GM13977 (cell line): Measurements from ENCODE around the gene MTX2.

ENCODE experiments used
- DNase-seq: peaks from one replicate; pipeline ENCODE4 v3.0.0; 2012; ENCODE audit warnings: low spot score
- in situ Hi-C: fragments of 300-500 bp; cut with MboI; formaldehyde crosslinking; loops from one replicate; pipeline ENCODE4 v1.12.0; 2022; ENCODE audit warnings: low sequenced_read_pairs, low pct_unique_long_range_greater_than_20kb, mixed read lengths, inconsistent platforms; ENCODE audit not compliant: unreplicated experiment
- TF ChIP-seq, protein P1 (sequence below): IDR thresholded peaks from 2 replicates; pipeline ENCODE4 v1.5.1; 2012; ENCODE audit warnings: mild to moderate bottlenecking, control low read depth; ENCODE audit not compliant: insufficient read depth; ENCODE audit errors: extremely low read depth, missing control alignments

Gene MTX2

GRCh38 chr2:176284461-176285049 lies 15.3 kb downstream of the MTX2 start:
- in situ Hi-C loops, result no loop called here
- DNase-seq, result no peak

GRCh38 chr2:176285321-176285720 lies 16.1 kb downstream of the MTX2 start:
- in situ Hi-C loops, result no loop called here
- TF ChIP-seq, protein P1, sequence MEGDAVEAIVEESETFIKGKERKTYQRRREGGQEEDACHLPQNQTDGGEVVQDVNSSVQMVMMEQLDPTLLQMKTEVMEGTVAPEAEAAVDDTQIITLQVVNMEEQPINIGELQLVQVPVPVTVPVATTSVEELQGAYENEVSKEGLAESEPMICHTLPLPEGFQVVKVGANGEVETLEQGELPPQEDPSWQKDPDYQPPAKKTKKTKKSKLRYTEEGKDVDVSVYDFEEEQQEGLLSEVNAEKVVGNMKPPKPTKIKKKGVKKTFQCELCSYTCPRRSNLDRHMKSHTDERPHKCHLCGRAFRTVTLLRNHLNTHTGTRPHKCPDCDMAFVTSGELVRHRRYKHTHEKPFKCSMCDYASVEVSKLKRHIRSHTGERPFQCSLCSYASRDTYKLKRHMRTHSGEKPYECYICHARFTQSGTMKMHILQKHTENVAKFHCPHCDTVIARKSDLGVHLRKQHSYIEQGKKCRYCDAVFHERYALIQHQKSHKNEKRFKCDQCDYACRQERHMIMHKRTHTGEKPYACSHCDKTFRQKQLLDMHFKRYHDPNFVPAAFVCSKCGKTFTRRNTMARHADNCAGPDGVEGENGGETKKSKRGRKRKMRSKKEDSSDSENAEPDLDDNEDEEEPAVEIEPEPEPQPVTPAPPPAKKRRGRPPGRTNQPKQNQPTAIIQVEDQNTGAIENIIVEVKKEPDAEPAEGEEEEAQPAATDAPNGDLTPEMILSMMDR, result no peak
- no peak for DNase-seq

More at GRCh38 chr2:176284461-176285049, 15.3 kb downstream of the MTX2 start:
- TF ChIP-seq, protein P1, result no peak

DNA sequence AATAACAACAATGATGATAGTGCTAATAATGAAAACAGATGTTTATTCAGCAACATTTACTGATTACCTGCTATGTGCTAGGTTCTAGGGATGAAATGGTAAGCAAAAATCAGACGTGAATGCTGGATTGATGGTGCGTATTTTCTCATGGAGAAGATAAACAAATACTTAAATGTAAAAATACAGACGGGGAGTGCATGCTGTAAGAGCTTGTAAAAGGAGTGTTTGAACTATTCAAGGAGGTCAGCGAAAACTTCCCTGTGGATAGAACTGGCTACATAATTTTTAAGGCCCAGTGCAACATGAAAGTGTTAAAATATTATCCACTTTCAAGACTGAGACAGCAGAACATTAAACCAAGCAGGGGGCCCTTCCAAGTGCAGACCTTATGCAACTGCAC lies 22.1 kb downstream of the MTX2 start:
- in situ Hi-C loops, result no loop called here
- TF ChIP-seq, protein P1, result no peak
- DNase-seq, result no peak

DNA sequence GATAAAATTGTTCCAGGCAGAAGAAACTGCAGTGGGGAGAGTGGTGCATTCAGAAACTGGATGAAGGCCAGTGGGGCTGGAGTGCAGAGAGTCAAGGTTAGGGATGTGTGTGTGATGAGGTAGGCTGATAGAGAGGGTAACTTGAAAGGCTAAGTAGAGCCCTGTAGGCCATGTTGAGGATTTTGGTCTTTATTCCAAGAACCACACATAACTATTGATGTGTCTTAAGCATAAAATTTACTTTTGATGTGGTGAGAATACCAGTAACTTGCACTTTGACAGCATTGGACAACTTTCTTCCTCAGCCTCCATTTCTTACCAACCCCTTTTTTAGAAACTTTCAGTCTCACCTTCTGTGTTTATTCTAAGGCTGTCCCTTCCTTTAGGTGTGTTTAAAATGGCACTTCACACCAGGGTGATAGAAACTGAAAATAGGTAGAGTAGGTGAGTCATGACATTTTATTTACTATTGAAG lies 22.6 kb downstream of the MTX2 start:
- in situ Hi-C loops, result no loop called here
- TF ChIP-seq, protein P1, result no peak
- no peak for DNase-seq

DNA sequence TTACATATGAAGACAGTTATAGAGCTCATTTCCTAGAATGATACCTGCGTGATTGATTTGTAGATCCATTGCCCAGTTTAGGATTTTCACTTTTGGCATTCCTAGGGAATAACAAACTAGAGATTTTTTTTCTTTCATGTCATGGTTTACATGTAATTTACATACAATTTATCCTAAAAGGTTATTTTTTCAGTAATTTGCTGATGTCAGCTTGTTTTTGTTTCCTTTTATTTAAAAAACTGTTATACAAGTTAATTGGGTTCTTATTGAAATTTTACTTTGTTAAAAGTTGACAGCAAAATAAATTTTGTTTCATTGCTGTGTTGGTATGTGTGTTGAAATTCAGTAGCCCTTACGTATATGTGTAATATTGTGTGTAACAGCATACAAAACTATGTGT lies 23.4 kb downstream of the MTX2 start:
- in situ Hi-C loops, result no loop called here
- DNase-seq, result no peak
- TF ChIP-seq, protein P1, result no peak

DNA sequence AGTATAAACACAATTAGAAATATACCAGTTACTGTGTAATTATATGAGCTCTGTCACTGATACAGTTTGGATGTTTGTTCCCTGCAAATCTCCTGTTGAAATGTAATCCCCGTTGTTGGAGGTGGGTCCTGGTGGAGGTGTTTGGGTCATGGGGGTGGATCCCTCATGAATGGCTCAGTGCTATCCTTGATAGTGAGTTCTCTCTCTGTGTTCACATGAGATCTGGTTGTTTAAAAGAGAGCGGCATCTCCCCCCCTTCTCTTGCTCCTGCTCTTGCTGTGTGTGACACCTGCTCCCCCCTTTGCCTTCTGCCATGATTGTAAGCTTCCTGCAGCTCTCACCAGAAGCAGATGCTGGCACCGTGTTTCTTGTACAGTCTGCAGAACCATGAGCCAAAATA lies 24.1 kb downstream of the MTX2 start:
- TF ChIP-seq, protein P1, result no peak
- in situ Hi-C loops, result no loop called here
- DNase-seq, result no peak
